Measurements from ENCODE around the gene PYGO2. TPM values are rescaled to one million over a fixed set of nuclear protein-coding genes. Genes with fewer than 3 reads are reported as not detected.

Gene PYGO2
- total RNA-seq, 1 experiment from 2014 or later: 37.4 TPM

DNA sequence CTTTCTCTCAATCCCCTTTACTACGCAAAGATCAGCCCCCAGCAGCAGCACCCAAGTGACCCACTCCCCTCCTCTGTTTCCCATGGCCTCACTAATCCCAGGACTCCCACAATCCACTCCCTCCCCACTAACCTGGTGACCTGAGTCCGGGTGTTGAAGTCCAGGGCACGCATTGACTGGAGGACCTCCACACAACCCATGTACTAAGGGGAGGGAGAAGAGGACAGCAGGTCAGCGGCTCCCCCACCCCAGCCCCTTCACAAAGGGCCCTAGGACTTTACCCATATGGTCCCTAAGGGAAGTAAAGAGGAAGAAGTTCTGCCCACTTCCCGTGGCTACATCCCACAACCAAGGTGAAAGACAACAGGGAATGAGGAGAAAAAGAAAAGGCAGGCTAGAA is 7.7 kb upstream of the PYGO2 start:
- no peaks in the 10 kb centered on the region for H3K9me3 Mint-ChIP-seq
- H3K36me3 Mint-ChIP-seq: peaks cover 38% of the 10 kb centered on the region
- no peak for TF ChIP-seq SMAD3 (CRISPR knock-in tag; IDR thresholded peaks at IDR 0.05; ENCODE audit: borderline replicate concordance)
- no peak for TF ChIP-seq PRRX2 (CRISPR knock-in tag; IDR thresholded peaks at IDR 0.05)
- no peak for TF ChIP-seq ATF6 (CRISPR knock-in tag; IDR thresholded peaks at IDR 0.05)
- TF ChIP-seq KAT7 (CRISPR knock-in tag; IDR thresholded peaks at IDR 0.05; ENCODE audit: borderline replicate concordance): no peak
- no peak for TF ChIP-seq RELA (CRISPR knock-in tag; IDR thresholded peaks at IDR 0.05; ENCODE audit: borderline replicate concordance)
- no peak for TF ChIP-seq ZNF396 (CRISPR knock-in tag; IDR thresholded peaks at IDR 0.05; ENCODE audit: borderline replicate concordance)
- TF ChIP-seq GABPB1 (CRISPR knock-in tag; IDR thresholded peaks at IDR 0.05): no peak
- TF ChIP-seq, protein P1, sequence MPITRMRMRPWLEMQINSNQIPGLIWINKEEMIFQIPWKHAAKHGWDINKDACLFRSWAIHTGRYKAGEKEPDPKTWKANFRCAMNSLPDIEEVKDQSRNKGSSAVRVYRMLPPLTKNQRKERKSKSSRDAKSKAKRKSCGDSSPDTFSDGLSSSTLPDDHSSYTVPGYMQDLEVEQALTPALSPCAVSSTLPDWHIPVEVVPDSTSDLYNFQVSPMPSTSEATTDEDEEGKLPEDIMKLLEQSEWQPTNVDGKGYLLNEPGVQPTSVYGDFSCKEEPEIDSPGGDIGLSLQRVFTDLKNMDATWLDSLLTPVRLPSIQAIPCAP (CRISPR knock-in tag; IDR thresholded peaks at IDR 0.05): no peak
- no peak for TF ChIP-seq GTF2I (CRISPR knock-in tag; conservative IDR thresholded peaks at IDR 0.05)
- TF ChIP-seq, protein P2, sequence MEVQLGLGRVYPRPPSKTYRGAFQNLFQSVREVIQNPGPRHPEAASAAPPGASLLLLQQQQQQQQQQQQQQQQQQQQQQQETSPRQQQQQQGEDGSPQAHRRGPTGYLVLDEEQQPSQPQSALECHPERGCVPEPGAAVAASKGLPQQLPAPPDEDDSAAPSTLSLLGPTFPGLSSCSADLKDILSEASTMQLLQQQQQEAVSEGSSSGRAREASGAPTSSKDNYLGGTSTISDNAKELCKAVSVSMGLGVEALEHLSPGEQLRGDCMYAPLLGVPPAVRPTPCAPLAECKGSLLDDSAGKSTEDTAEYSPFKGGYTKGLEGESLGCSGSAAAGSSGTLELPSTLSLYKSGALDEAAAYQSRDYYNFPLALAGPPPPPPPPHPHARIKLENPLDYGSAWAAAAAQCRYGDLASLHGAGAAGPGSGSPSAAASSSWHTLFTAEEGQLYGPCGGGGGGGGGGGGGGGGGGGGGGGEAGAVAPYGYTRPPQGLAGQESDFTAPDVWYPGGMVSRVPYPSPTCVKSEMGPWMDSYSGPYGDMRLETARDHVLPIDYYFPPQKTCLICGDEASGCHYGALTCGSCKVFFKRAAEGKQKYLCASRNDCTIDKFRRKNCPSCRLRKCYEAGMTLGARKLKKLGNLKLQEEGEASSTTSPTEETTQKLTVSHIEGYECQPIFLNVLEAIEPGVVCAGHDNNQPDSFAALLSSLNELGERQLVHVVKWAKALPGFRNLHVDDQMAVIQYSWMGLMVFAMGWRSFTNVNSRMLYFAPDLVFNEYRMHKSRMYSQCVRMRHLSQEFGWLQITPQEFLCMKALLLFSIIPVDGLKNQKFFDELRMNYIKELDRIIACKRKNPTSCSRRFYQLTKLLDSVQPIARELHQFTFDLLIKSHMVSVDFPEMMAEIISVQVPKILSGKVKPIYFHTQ (CRISPR knock-in tag; IDR thresholded peaks at IDR 0.05): no peak
- TF ChIP-seq ESRRA (CRISPR knock-in tag; IDR thresholded peaks at IDR 0.05; ENCODE audit: borderline replicate concordance): no peak
- no peak for TF ChIP-seq NR3C1 (CRISPR knock-in tag; conservative IDR thresholded peaks at IDR 0.05; ENCODE audit: low read depth)
- no peak for TF ChIP-seq ZNF671 (CRISPR knock-in tag; IDR thresholded peaks at IDR 0.05)
- TF ChIP-seq SMAD4 (CRISPR knock-in tag; IDR thresholded peaks at IDR 0.05): no peak
- TF ChIP-seq JUN (CRISPR knock-in tag; IDR thresholded peaks at IDR 0.05): no peak
- TF ChIP-seq NFATC4 (CRISPR knock-in tag; IDR thresholded peaks at IDR 0.05): no peak
- no peak for TF ChIP-seq AFF4 (CRISPR knock-in tag; IDR thresholded peaks at IDR 0.05; ENCODE audit: borderline replicate concordance)
- TF ChIP-seq, protein P3, sequence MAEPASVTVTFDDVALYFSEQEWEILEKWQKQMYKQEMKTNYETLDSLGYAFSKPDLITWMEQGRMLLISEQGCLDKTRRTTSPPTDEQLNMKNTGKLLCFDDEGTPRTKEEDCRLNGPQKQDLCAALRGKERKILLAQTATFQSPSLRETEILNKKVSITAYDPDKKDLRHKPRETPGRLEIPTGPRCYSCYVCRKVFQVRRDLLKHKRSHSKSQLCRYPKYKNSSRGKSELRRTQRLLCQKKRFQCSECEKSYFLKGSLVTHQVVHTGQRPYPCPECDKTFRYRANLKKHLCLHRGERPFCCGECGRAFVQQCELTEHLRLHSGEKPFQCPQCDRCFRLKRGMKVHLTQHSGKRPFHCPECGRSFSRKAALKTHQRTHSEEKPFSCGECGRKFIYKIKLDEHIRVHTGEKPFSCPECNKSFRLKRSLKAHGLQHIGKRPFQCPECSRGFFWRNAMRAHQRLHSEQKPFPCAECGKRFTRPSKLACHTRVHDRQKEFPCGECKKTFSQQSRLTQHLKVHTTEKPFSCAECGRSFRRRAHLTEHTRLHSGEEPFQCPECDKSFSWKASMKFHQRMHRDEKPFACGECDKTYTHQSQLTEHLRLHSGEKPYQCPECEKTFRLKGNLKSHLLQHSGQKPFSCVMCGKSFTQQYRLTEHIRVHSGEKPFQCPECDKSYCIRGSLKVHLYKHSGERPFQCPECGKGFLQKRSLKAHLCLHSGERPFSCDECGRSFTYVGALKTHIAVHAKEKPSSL (CRISPR knock-in tag; conservative IDR thresholded peaks at IDR 0.05): no peak
- TF ChIP-seq, protein P4, sequence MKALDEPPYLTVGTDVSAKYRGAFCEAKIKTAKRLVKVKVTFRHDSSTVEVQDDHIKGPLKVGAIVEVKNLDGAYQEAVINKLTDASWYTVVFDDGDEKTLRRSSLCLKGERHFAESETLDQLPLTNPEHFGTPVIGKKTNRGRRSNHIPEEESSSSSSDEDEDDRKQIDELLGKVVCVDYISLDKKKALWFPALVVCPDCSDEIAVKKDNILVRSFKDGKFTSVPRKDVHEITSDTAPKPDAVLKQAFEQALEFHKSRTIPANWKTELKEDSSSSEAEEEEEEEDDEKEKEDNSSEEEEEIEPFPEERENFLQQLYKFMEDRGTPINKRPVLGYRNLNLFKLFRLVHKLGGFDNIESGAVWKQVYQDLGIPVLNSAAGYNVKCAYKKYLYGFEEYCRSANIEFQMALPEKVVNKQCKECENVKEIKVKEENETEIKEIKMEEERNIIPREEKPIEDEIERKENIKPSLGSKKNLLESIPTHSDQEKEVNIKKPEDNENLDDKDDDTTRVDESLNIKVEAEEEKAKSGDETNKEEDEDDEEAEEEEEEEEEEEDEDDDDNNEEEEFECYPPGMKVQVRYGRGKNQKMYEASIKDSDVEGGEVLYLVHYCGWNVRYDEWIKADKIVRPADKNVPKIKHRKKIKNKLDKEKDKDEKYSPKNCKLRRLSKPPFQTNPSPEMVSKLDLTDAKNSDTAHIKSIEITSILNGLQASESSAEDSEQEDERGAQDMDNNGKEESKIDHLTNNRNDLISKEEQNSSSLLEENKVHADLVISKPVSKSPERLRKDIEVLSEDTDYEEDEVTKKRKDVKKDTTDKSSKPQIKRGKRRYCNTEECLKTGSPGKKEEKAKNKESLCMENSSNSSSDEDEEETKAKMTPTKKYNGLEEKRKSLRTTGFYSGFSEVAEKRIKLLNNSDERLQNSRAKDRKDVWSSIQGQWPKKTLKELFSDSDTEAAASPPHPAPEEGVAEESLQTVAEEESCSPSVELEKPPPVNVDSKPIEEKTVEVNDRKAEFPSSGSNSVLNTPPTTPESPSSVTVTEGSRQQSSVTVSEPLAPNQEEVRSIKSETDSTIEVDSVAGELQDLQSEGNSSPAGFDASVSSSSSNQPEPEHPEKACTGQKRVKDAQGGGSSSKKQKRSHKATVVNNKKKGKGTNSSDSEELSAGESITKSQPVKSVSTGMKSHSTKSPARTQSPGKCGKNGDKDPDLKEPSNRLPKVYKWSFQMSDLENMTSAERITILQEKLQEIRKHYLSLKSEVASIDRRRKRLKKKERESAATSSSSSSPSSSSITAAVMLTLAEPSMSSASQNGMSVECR (CRISPR knock-in tag; IDR thresholded peaks at IDR 0.05; ENCODE audit: borderline replicate concordance): no peak
- no peak overlapping the region for H3K4me3 Mint-ChIP-seq
- H3K27ac Mint-ChIP-seq: peak overlapping the region; percentile 81
- no peaks in the 10 kb centered on the region for H3K27me3 Mint-ChIP-seq (ENCODE audit: low read depth)
- ATAC-seq: no peak
- ChIA-PET POLR2A (interaction anchor here (0.6 to 7.3 kb wide), 9 partner anchors 12 to 225 kb away, joined by 3 to 176 read pairs (median 6); partner anchors contain the start of genes EFNA3, FLAD1, LENEP and PBXIP1), CTCF (interaction anchor here (0.6 to 8.3 kb wide), 6 partner anchors 13 to 94 kb away, joined by 3 to 176 read pairs (median 12); partner anchors contain the start of genes EFNA4, LENEP, PBXIP1 and ZBTB7B)
- DNase-seq (ENCODE audit: low spot score): no peak
- peaks cover 42% of the 10 kb centered on the region for H3K4me1 Mint-ChIP-seq

All from WTC11 (cell line).